Sigmoid colon (tissue), 4 donors: ENCODE data around the gene CNTFR.

Source experiments
- POLR2A ChIP-seq, 2 donors: fragments of 450-650 bp; IDR thresholded peaks; one replicate each; pipeline ENCODE4 v1.6.1; 2016; ENCODE audit warnings: antibody characterized with exemption in 2 of 2, mild to moderate bottlenecking in 2 of 2, moderate library complexity in 2 of 2
- POLR2AphosphoS5 ChIP-seq, 4 donors: sonication (generic); formaldehyde crosslinking; IDR thresholded peaks; one replicate each; pipeline ENCODE4 v1.6.1; 2017; ENCODE audit warnings: antibody characterized with exemption in 4 of 4
- TF ChIP-seq, protein P1 (sequence below), 4 experiments: fragments of 450-650 bp in 3 of 4; fragments of 200-600 bp in 1 of 4; IDR thresholded peaks; one replicate each; pipeline ENCODE4 v1.5.1; 2016 to 2019; ENCODE audit warnings: antibody characterized with exemption in 4 of 4, mild to moderate bottlenecking in 3 of 4, moderate library complexity in 2 of 4

DNA sequence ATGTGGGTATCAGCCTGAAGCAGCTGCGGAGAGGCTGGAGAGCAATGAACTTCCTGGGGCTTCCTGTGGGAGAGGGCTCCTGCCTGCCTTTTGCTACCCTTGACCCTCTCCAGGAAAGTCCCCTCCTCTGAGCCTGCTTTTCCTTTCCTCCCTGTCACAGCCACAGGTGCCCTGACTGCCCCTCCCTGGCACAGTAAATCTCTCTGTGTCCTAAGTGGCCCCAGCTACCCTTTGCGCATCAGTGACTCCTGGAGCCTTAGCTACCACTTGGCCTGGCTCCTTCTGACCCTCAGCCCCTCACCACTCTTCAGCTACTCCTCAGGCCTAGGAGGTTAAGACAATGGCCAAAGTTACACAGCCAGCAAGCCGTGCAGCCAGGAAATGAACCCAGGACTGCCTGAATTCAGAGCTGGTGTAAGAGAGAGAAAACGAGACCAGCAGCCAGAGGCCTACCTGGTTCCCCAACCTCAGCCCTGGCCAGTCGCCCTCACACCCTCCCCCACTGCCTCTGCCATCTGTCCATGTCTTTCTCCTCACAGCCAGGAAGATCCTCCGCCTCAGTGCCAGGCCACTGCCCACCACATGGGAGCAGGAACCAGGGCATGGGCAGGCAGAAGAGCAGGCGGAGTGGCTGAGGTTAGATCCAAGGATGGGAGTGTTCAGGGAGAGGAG, 18.6 kb downstream of the CNTFR start:
- TF ChIP-seq POLR2A (IDR thresholded peaks at IDR 0.05) (no peak), POLR2AphosphoS5 (IDR thresholded peaks at IDR 0.05) (no peak)
- TF ChIP-seq, protein P1, sequence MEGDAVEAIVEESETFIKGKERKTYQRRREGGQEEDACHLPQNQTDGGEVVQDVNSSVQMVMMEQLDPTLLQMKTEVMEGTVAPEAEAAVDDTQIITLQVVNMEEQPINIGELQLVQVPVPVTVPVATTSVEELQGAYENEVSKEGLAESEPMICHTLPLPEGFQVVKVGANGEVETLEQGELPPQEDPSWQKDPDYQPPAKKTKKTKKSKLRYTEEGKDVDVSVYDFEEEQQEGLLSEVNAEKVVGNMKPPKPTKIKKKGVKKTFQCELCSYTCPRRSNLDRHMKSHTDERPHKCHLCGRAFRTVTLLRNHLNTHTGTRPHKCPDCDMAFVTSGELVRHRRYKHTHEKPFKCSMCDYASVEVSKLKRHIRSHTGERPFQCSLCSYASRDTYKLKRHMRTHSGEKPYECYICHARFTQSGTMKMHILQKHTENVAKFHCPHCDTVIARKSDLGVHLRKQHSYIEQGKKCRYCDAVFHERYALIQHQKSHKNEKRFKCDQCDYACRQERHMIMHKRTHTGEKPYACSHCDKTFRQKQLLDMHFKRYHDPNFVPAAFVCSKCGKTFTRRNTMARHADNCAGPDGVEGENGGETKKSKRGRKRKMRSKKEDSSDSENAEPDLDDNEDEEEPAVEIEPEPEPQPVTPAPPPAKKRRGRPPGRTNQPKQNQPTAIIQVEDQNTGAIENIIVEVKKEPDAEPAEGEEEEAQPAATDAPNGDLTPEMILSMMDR (IDR thresholded peaks at IDR 0.05) = no peak
